ENCODE measurements around the gene ITGA2.

DNA sequence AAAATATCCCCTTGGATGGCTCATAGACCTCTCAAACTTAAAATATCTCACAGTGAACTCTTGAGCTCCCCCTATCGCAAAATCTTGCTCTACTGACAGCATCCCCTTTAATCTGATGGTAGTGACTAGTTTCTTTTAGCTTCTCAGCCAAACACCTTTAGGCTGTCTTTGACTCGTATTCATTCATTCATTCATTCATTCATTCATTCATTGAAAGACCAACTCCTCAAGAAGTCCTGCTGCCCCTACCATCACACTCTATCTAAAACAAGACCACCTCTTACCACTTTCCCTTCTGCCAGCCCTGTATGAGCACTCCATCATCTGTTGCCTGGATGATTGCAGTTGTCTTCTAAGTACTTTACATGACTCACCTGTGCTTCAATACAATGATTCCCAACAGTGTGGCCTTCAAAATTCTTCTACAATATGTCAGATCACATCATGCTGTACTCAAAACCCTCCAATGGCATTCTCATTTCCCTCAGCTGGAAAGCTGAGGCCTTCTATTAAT lies 46.8 kb downstream of the ITGA2 start:
- peak; percentile 14 to 74 (median 61); a peak in 5 of 6 replicates for TF ChIP-seq CTCF (IDR thresholded peaks at IDR 0.05 in 2 of 3, conservative IDR thresholded peaks at IDR 0.05 in 1 of 3; ENCODE audit: borderline replicate concordance in 1 of 3, insufficient read depth in 1 of 3, low read depth in 2 of 3, low read length in 2 of 3)
- TF ChIP-seq POLR2AphosphoS5 (IDR thresholded peaks at IDR 0.05; ENCODE audit: low read depth, low read length), result no peak
- TF ChIP-seq SP1 (IDR thresholded peaks at IDR 0.05; ENCODE audit: low read depth), result no peak
- TF ChIP-seq EZH2 (IDR thresholded peaks at IDR 0.05), result no peak
- no peak for TF ChIP-seq YY1 (IDR thresholded peaks at IDR 0.05; ENCODE audit: extremely low read depth, insufficient replicate concordance, low read depth, low read length)
- TF ChIP-seq, protein P1, sequence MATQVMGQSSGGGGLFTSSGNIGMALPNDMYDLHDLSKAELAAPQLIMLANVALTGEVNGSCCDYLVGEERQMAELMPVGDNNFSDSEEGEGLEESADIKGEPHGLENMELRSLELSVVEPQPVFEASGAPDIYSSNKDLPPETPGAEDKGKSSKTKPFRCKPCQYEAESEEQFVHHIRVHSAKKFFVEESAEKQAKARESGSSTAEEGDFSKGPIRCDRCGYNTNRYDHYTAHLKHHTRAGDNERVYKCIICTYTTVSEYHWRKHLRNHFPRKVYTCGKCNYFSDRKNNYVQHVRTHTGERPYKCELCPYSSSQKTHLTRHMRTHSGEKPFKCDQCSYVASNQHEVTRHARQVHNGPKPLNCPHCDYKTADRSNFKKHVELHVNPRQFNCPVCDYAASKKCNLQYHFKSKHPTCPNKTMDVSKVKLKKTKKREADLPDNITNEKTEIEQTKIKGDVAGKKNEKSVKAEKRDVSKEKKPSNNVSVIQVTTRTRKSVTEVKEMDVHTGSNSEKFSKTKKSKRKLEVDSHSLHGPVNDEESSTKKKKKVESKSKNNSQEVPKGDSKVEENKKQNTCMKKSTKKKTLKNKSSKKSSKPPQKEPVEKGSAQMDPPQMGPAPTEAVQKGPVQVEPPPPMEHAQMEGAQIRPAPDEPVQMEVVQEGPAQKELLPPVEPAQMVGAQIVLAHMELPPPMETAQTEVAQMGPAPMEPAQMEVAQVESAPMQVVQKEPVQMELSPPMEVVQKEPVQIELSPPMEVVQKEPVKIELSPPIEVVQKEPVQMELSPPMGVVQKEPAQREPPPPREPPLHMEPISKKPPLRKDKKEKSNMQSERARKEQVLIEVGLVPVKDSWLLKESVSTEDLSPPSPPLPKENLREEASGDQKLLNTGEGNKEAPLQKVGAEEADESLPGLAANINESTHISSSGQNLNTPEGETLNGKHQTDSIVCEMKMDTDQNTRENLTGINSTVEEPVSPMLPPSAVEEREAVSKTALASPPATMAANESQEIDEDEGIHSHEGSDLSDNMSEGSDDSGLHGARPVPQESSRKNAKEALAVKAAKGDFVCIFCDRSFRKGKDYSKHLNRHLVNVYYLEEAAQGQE (IDR thresholded peaks at IDR 0.05; ENCODE audit: low read depth), result no peak
- no peak for TF ChIP-seq ZNF274 (IDR thresholded peaks at IDR 0.05; ENCODE audit: low read depth, low read length)
- TF ChIP-seq, protein P2, sequence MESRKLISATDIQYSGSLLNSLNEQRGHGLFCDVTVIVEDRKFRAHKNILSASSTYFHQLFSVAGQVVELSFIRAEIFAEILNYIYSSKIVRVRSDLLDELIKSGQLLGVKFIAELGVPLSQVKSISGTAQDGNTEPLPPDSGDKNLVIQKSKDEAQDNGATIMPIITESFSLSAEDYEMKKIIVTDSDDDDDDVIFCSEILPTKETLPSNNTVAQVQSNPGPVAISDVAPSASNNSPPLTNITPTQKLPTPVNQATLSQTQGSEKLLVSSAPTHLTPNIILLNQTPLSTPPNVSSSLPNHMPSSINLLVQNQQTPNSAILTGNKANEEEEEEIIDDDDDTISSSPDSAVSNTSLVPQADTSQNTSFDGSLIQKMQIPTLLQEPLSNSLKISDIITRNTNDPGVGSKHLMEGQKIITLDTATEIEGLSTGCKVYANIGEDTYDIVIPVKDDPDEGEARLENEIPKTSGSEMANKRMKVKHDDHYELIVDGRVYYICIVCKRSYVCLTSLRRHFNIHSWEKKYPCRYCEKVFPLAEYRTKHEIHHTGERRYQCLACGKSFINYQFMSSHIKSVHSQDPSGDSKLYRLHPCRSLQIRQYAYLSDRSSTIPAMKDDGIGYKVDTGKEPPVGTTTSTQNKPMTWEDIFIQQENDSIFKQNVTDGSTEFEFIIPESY (IDR thresholded peaks at IDR 0.05; ENCODE audit: extremely low read depth, insufficient replicate concordance, low read length), result no peak
- TF ChIP-seq ZFX (IDR thresholded peaks at IDR 0.05), result no peak
- TF ChIP-seq RAD21 (IDR thresholded peaks at IDR 0.05; ENCODE audit: low read depth), result 0 out of 2 replicates have a peak, but pooled peaks have one; percentile 23
- no peak for TF ChIP-seq SRF (IDR thresholded peaks at IDR 0.05; ENCODE audit: low read depth)
- no peak for TF ChIP-seq TCF7L2 (IDR thresholded peaks at IDR 0.05; ENCODE audit: borderline replicate concordance, extremely low read depth, insufficient read depth, insufficient read length)
